Left lung (tissue), 14 donors: Measurements from ENCODE around the gene SUPT16H. TPM values are rescaled to one million over a fixed set of nuclear protein-coding genes. Genes with fewer than 3 reads are reported as not detected.

Experiments used
- ATAC-seq: fragments of 200-7000 bp; cut with Tn5 transposase; one replicate; pipeline ENCODE4 v1.9.1; 2020; ENCODE audit warnings: moderate library complexity
- DNase-seq, 4 donors: peaks; one replicate each; pipeline ENCODE4 v3.0.0-alpha.2; 2013 to 2020
- H3K27ac ChIP-seq, 2 donors: fragments of 200-600 bp; sonication (generic) in 1 of 2; one replicate each; pipeline versions ENCODE4 v1.5.0 to v1.8.0; 2020 to 2021
- H3K27me3 ChIP-seq, 2 donors: fragments of 200-600 bp; sonication (generic) in 1 of 2; one replicate each; pipeline versions ENCODE4 v1.5.0 to v1.8.0; 2020 to 2021
- H3K36me3 ChIP-seq, 2 donors: fragments of 200-600 bp; sonication (generic) in 1 of 2; one replicate each; pipeline versions ENCODE4 v1.5.0 to v1.8.0; 2020 to 2021
- H3K4me1 ChIP-seq, 2 donors: fragments of 200-600 bp; one replicate each; pipeline ENCODE4 v1.8.0; 2021
- H3K4me3 ChIP-seq, 2 donors: fragments of 200-600 bp; sonication (generic) in 1 of 2; one replicate each; pipeline versions ENCODE4 v1.5.0 to v1.8.0; 2020 to 2021; ENCODE audit warnings: mild to moderate bottlenecking in 1 of 2
- H3K9me3 ChIP-seq, 2 donors: fragments of 200-600 bp; sonication (generic) in 1 of 2; one replicate each; pipeline versions ENCODE4 v1.5.0 to v1.8.0; 2020 to 2021
- CTCF ChIP-seq, 2 donors: fragments of 200-600 bp; sonication (generic) in 1 of 2; IDR thresholded peaks; one replicate each; pipeline versions ENCODE4 v1.5.0 to v1.8.0; 2021; ENCODE audit warnings: antibody characterized with exemption in 2 of 2
- intact Hi-C, 2 donors: fragments of 100-400 bp; cut with DNase I; formaldehyde crosslinking; loops; one replicate each; pipeline versions ENCODE4 v1.11.2 to v1.14.2; 2022
- long read RNA-seq, 12 donors: library from polyadenylated mRNA in 2 of 12; unstranded in 2 of 12; transcript quantifications; one replicate each; pipeline ENCODE4 v2.0.0 and lab custom pipeline, GENCODE V29; 2019 to 2026
- polyA plus RNA-seq, 6 donors: library from polyadenylated mRNA; unstranded; fragments of 120-200 nt; gene quantifications; one replicate each; pipeline ENCODE4 v1.2.1, GENCODE V29; 2013; ENCODE audit not compliant: insufficient read length in 6 of 6
- total RNA-seq, 2 donors: library from RNA; stranded (reverse); fragmentation: NEBNext Ultra II Directional; extraction: Animal tissue kit (Norgen Biotek cat#: 25700); gene quantifications; one replicate each; pipeline ENCODE4 v1.2.1, GENCODE V29; 2021
- donor health status: DM: no; HTN: yes; CAD: no.
- donor health status: DM: no; HTN: no; CAD: no.

SUPT16H gene
- 10 to 100 TPM; 46.7 to 61.1 TPM for total RNA-seq
- 100 to 1,000 TPM; 114 to 140 (median 128) TPM for polyA plus RNA-seq
- long read RNA-seq, donor 1, full-length matches to known transcripts = 11 of 66 reads
- long read RNA-seq, donor 1, partial matches to known transcripts = 55 of 66 reads
- long read RNA-seq, donor 1, other reads (novel, unspliced or antisense) = 0 of 66 reads
- long read RNA-seq, donor 2, full-length matches to known transcripts = 11 of 65 reads
- long read RNA-seq, donor 2, partial matches to known transcripts = 54 of 65 reads
- long read RNA-seq, donor 2, other reads (novel, unspliced or antisense) = 0 of 65 reads
- long read RNA-seq, donor 3, full-length matches to known transcripts = 15 of 37 reads
- long read RNA-seq, donor 3, partial matches to known transcripts = 22 of 37 reads
- long read RNA-seq, donor 3, other reads (novel, unspliced or antisense) = 0 of 37 reads
- long read RNA-seq, donor 4, full-length matches to known transcripts = 2 of 42 reads
- long read RNA-seq, donor 4, partial matches to known transcripts = 38 of 42 reads
- long read RNA-seq, donor 4, other reads (novel, unspliced or antisense) = 2 of 42 reads
- long read RNA-seq, donor 5, full-length matches to known transcripts = 10 of 16 reads
- long read RNA-seq, donor 5, partial matches to known transcripts = 6 of 16 reads
- long read RNA-seq, donor 5, other reads (novel, unspliced or antisense) = 0 of 16 reads
- long read RNA-seq, donor 6, full-length matches to known transcripts = 9 of 31 reads
- long read RNA-seq, donor 6, partial matches to known transcripts = 22 of 31 reads
- long read RNA-seq, donor 6, other reads (novel, unspliced or antisense) = 0 of 31 reads
- long read RNA-seq, donor 7, full-length matches to known transcripts = 5 of 29 reads
- long read RNA-seq, donor 7, partial matches to known transcripts = 24 of 29 reads
- long read RNA-seq, donor 7, other reads (novel, unspliced or antisense) = 0 of 29 reads
- long read RNA-seq, donor 8, full-length matches to known transcripts = 7 of 56 reads
- long read RNA-seq, donor 8, partial matches to known transcripts = 49 of 56 reads
- long read RNA-seq, donor 8, other reads (novel, unspliced or antisense) = 0 of 56 reads
- long read RNA-seq, donor 9 = 0 reads
- long read RNA-seq, donor 10, partial matches to known transcripts = 34 of 35 reads
- long read RNA-seq, donor 10, other reads (novel, unspliced or antisense) = 0 of 35 reads
- long read RNA-seq, donor 11, full-length matches to known transcripts = 10 of 51 reads
- long read RNA-seq, donor 11, partial matches to known transcripts = 41 of 51 reads
- long read RNA-seq, donor 11, other reads (novel, unspliced or antisense) = 0 of 51 reads
- long read RNA-seq, donor 12, full-length matches to known transcripts = 7 of 41 reads
- long read RNA-seq, donor 12, partial matches to known transcripts = 34 of 41 reads
- long read RNA-seq, donor 12, other reads (novel, unspliced or antisense) = 0 of 41 reads

GRCh38 chr14:21383848-21384493 is at the start of gene SUPT16H:
SUPT16H (minus strand) TSS chr14:21384019; CDS start chr14:21383927, 92 bp downstream.
- peak; percentile 94 to 98 (median 97) for DNase-seq
- intact Hi-C loops = no loop called here
- H3K27ac ChIP-seq = peak within 1 kb of the TSS; percentile 90 to 92
- no peaks in the 10 kb centered on the region for H3K9me3 ChIP-seq
- H3K4me3 ChIP-seq = peak within 1 kb of the TSS; percentile 83 to 88
- H3K36me3 ChIP-seq = peaks cover 0 to 37% of the 10 kb centered on the region in 2 donors
- peaks cover 5 to 48% of the 10 kb centered on the region in 2 donors for H3K4me1 ChIP-seq
- no peaks in the 10 kb centered on the region for H3K27me3 ChIP-seq
- ATAC-seq = peak; percentile 98
- TF ChIP-seq CTCF (IDR thresholded peaks at IDR 0.05) = no peak

GRCh38 chr14:21431126-21431525 is 47.3 kb upstream of the SUPT16H start:
- H3K27ac ChIP-seq = no peak overlapping the region
- ATAC-seq (no peak), DNase-seq (no peak)
- H3K4me3 ChIP-seq = no peak overlapping the region
- no peaks in the 10 kb centered on the region for H3K27me3 ChIP-seq
- no peaks in the 10 kb centered on the region for H3K9me3 ChIP-seq
- no peak for TF ChIP-seq CTCF (IDR thresholded peaks at IDR 0.05)
- intact Hi-C loops = no loop called here
- peaks cover 7 to 12% of the 10 kb centered on the region in 2 donors for H3K4me1 ChIP-seq
- H3K36me3 ChIP-seq = peaks cover 0 to 56% of the 10 kb centered on the region in 2 donors

- H3K4me1 ChIP-seq = no peaks in the 10 kb centered on the region
- no peak overlapping the region for H3K27ac ChIP-seq
- ATAC-seq (no peak), DNase-seq (no peak)
- H3K27me3 ChIP-seq = no peaks in the 10 kb centered on the region
- H3K4me3 ChIP-seq = no peak overlapping the region
- no peaks in the 10 kb centered on the region for H3K9me3 ChIP-seq
- intact Hi-C loops = no loop called here
- TF ChIP-seq CTCF (IDR thresholded peaks at IDR 0.05) = no peak
- peaks cover 0 to 77% of the 10 kb centered on the region in 2 donors for H3K36me3 ChIP-seq
These were observed 45.1 kb upstream of the SUPT16H start for GRCh38 chr14:21428930-21429329.

- ATAC-seq = no peak
- Histone ChIP-seq H3K36me3 (peaks cover 3 to 99% of the 10 kb centered on the region in 2 donors), H3K27ac (no peak overlapping the region), H3K4me3 (no peak overlapping the region), H3K9me3 (no peaks in the 10 kb centered on the region), H3K4me1 (no peaks in the 10 kb centered on the region), H3K27me3 (no peaks in the 10 kb centered on the region)
- DNase-seq = no peak
- intact Hi-C loops = no loop called here
- TF ChIP-seq CTCF (IDR thresholded peaks at IDR 0.05) = no peak
These were observed 42.9 kb upstream of the SUPT16H start for GRCh38 chr14:21426692-21427091.
